Stomach (tissue), 9 donors: Measurements from ENCODE around the gene DCTN4. TPM values are rescaled to one million over a fixed set of nuclear protein-coding genes. Genes with fewer than 3 reads are reported as not detected.
A peak's percentile ranks its signal among the peaks of the same experiment; 100 is the strongest.

Experiments
- DNase-seq, 2 donors: peaks; one replicate each; pipeline versions ENCODE4 v3.0.0 to v3.0.0-alpha.2; 2013 to 2019
- H3K27ac ChIP-seq, 5 donors: fragments of 200-600 bp in 4 of 5; sonication (generic) in 4 of 5; one replicate each; pipeline ENCODE4 v1.5.1; 2013 to 2019; ENCODE audit warnings: mild to moderate bottlenecking in 1 of 5, moderate library complexity in 1 of 5
- H3K27me3 ChIP-seq, 3 donors: fragments of 200-600 bp; sonication (generic); one replicate each; pipeline ENCODE4 v1.5.1; 2017 to 2019; ENCODE audit warnings: mixed run types in 1 of 3
- H3K36me3 ChIP-seq, 4 donors: fragments of 200-600 bp; sonication (generic); 1 replicate in 3 of 4; 2 replicates in 1 of 4; pipeline ENCODE4 v1.5.1; 2016 to 2019
- H3K4me1 ChIP-seq, 4 donors: fragments of 200-600 bp; sonication (generic); one replicate each; pipeline ENCODE4 v1.5.1; 2016 to 2019
- H3K4me3 ChIP-seq, 4 donors: fragments of 200-600 bp; sonication (generic) in 3 of 4; one replicate each; pipeline ENCODE4 v1.5.1; 2016 to 2019; ENCODE audit warnings: mild to moderate bottlenecking in 1 of 4
- H3K9me3 ChIP-seq, 4 donors: fragments of 200-600 bp; sonication (generic); one replicate each; pipeline ENCODE4 v1.5.1; 2016 to 2019
- CTCF ChIP-seq, 7 experiments: fragments of 450-650 bp in 4 of 7; fragments of 200-600 bp in 3 of 7; sonication (generic) in 3 of 7; IDR thresholded peaks; one replicate each; pipeline ENCODE4 v1.5.1; 2016 to 2019; ENCODE audit warnings: antibody characterized with exemption in 7 of 7, control low read depth in 2 of 7, mild to moderate bottlenecking in 1 of 7
- EP300 ChIP-seq: sonication (generic); formaldehyde crosslinking; IDR thresholded peaks from one replicate; pipeline ENCODE4 v1.6.1; 2017; ENCODE audit warnings: antibody characterized with exemption
- POLR2A ChIP-seq, 4 donors: fragments of 450-650 bp; IDR thresholded peaks; one replicate each; pipeline ENCODE4 v1.6.1; 2016; ENCODE audit warnings: antibody characterized with exemption in 4 of 4, control low read depth in 2 of 4, mild to moderate bottlenecking in 1 of 4, moderate library complexity in 1 of 4
- POLR2AphosphoS5 ChIP-seq, 3 donors: sonication (generic); formaldehyde crosslinking; IDR thresholded peaks; one replicate each; pipeline ENCODE4 v1.6.1; 2016; ENCODE audit warnings: antibody characterized with exemption in 3 of 3
- WGBS, 5 donors: extraction: QIAGEN DNeasy Blood & Tissue Kit in 3 of 5; methylation state at CpG; one replicate each; pipeline versions ENCODE4 v1.1.5 to v1.1.7; 2013 to 2018; 5-methylcytosine and 5-hydroxymethylcytosine counted together
- intact Hi-C: fragments of 100-400 bp; cut with DNase I; formaldehyde crosslinking; loops from one replicate; pipeline ENCODE4 v1.15.1; 2023; ENCODE audit warnings: low total_unique reads
- polyA plus RNA-seq, 3 donors: library from polyadenylated mRNA; stranded (reverse); fragments of 200-250 nt; gene quantifications; one replicate each; pipeline ENCODE4 v1.2.3, GENCODE V29; 2013
- total RNA-seq, 5 donors: library from RNA; depleted of rRNA; stranded (reverse); fragments of >200 nt; gene quantifications; one replicate each; pipeline versions ENCODE4 v1.1.0 to v1.2.3, GENCODE V29; 2014 to 2016
- donor health status: healthy with polysubstance abuse.
- donor health status: Bipolar disorder and iron deficiency.
- donor health status: healthy.

The DCTN4 gene
- total and polyA plus RNA-seq, 8 donors: 16.1 to 113 (median 39.5) TPM

DNA sequence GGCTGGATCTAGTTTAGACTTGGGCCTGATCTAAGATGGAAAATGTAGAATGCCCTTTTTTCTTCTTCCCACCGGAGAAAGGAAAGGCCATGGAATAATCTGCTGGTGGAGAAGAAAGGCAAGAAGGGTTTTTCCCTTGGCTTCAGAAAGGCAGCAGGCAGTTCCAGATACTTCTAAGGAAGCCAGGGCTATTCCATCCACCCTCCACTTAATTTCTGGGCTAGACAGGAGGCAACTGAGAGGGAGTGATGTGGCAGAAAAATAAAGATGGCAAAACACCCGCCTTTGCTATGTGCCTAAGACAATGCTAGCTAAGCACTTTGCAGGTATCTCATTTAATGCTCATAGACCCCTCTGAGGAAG is 87.9 kb downstream of the DCTN4 start:
- 43 to 55% (median 48%) methylated on average over 2 of the region's 2 CpGs for WGBS, 5 donors
- peaks cover 21 to 30% (median 24%) of the 10 kb centered on the region in 4 donors for H3K4me1 ChIP-seq
- no peak for DNase-seq
- no peaks in the 10 kb centered on the region for H3K9me3 ChIP-seq
- H3K27me3 ChIP-seq: peaks cover 0 to 15% (median 12%) of the 10 kb centered on the region in 3 donors
- TF ChIP-seq POLR2AphosphoS5 (IDR thresholded peaks at IDR 0.05): no peak
- no peak for TF ChIP-seq POLR2A (IDR thresholded peaks at IDR 0.05)
- no peak for TF ChIP-seq EP300
- no peak for TF ChIP-seq CTCF (IDR thresholded peaks at IDR 0.05)
- peak overlapping the region in 1 of 5 donors; percentile 57 for H3K27ac ChIP-seq
- intact Hi-C loops: no loop called here
- H3K36me3 ChIP-seq: no peaks in the 10 kb centered on the region
- H3K4me3 ChIP-seq: peak overlapping the region in 1 of 4 donors; percentile 58

DNA sequence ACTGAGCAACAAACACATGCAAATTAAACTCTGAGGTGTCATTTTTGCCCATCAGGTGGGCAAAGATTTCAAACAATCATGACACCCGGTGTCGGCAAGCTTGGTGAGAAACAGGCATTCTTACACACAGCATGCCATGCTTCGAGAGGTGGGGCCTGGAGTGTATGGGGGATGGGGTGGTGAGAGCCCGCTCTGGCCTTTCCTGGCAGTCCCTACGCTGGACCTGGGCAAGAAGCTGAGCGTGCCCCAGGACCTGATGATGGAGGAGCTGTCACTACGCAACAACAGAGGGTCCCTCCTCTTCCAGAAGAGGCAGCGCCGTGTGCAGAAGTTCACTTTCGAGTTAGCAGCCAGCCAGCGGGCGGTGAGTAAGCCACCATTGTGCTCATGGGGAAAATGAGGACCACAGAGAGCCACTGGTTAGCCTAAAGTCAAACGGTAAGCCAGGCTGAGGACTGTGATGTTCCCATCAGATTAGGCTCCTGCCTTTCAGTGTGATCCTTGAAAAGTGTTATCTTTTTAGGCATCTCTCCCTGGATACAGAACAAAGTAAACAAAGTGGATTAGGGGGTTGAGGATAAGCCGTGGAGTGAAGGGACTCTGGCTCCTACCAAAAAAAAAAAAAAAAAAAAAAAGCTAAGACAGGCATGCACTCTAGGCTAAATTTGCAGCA is 88.4 kb downstream of the DCTN4 start:
- intact Hi-C loops: no loop called here
- WGBS, 5 donors: 69 to 83% (median 73%) methylated on average over 13 to 14 of the region's 14 CpGs
- no peak for DNase-seq
- H3K4me3 ChIP-seq: no peak overlapping the region
- H3K27ac ChIP-seq: no peak overlapping the region
- peaks cover 0 to 15% (median 12%) of the 10 kb centered on the region in 3 donors for H3K27me3 ChIP-seq
- H3K4me1 ChIP-seq: peaks cover 21 to 30% (median 24%) of the 10 kb centered on the region in 4 donors
- no peaks in the 10 kb centered on the region for H3K9me3 ChIP-seq
- TF ChIP-seq POLR2AphosphoS5 (IDR thresholded peaks at IDR 0.05) (no peak), CTCF (IDR thresholded peaks at IDR 0.05) (no peak), POLR2A (IDR thresholded peaks at IDR 0.05) (no peak), EP300 (no peak)
- no peaks in the 10 kb centered on the region for H3K36me3 ChIP-seq

GRCh38 chr5:150665044-150665443 is 93.8 kb downstream of the DCTN4 start:
- DNase-seq: peak in 1 of 2 donors; percentile 36
- H3K9me3 ChIP-seq: no peaks in the 10 kb centered on the region
- no peaks in the 10 kb centered on the region for H3K36me3 ChIP-seq
- intact Hi-C loops: no loop called here
- peaks cover 0 to 14% (median 9%) of the 10 kb centered on the region in 4 donors for H3K4me1 ChIP-seq
- no peaks in the 10 kb centered on the region for H3K27me3 ChIP-seq
- no peak overlapping the region for H3K4me3 ChIP-seq
- TF ChIP-seq POLR2AphosphoS5 (IDR thresholded peaks at IDR 0.05) (no peak), CTCF (IDR thresholded peaks at IDR 0.05) (no peak), POLR2A (IDR thresholded peaks at IDR 0.05) (no peak), EP300 (no peak)
- H3K27ac ChIP-seq: no peak overlapping the region
- WGBS, 5 donors: 40 to 55% (median 48%) methylated on average over 10 to 12 of the region's 12 CpGs

GRCh38 chr5:150663936-150664335 is 94.9 kb downstream of the DCTN4 start:
- Histone ChIP-seq H3K27ac (no peak overlapping the region), H3K27me3 (no peaks in the 10 kb centered on the region), H3K36me3 (no peaks in the 10 kb centered on the region), H3K9me3 (no peaks in the 10 kb centered on the region), H3K4me1 (peaks cover 0 to 16% (median 10%) of the 10 kb centered on the region in 4 donors), H3K4me3 (no peak overlapping the region)
- no peak for TF ChIP-seq POLR2A (IDR thresholded peaks at IDR 0.05)
- TF ChIP-seq EP300: no peak
- no peak for TF ChIP-seq POLR2AphosphoS5 (IDR thresholded peaks at IDR 0.05)
- TF ChIP-seq CTCF (IDR thresholded peaks at IDR 0.05): no peak
- intact Hi-C loops: no loop called here
- WGBS, 5 donors: 87 to 98% (median 92%) methylated on average over 3 of the region's 3 CpGs
- DNase-seq: no peak
